GM18499 (cell line): ENCODE results near the gene EML4.

Source experiments
- ATAC-seq: cut with Tn5 transposase; IDR thresholded peaks from one replicate; pipeline ENCODE4 v1.9.1; 2021; ENCODE audit warnings: moderate number of reproducible peaks; ENCODE audit not compliant: insufficient read depth, unreplicated experiment

The EML4 gene

GRCh38 chr2:42293019-42293418, 123.9 kb downstream of the EML4 start:
- ATAC-seq, result no peak

GRCh38 chr2:42296226-42296625, 127.1 kb downstream of the EML4 start:
- ATAC-seq, result peak; percentile 32

- no peak for ATAC-seq
Observed at GRCh38 chr2:42297322-42297936, 128.3 kb downstream of the EML4 start.

- no peak for ATAC-seq
Observed at GRCh38 chr2:42298132-42298531, 129.0 kb downstream of the EML4 start.

- no peak for ATAC-seq
Observed at GRCh38 chr2:42298996-42299754, 130.0 kb downstream of the EML4 start.

- no peak for ATAC-seq
Observed at GRCh38 chr2:42300527-42300926, 131.4 kb downstream of the EML4 start.

- ATAC-seq, result no peak
Observed at GRCh38 chr2:42303252-42303651, 134.1 kb downstream of the EML4 start.

- no peak for ATAC-seq
Observed at GRCh38 chr2:42304059-42304713, 135.0 kb downstream of the EML4 start.

GRCh38 chr2:42307180-42307579, 138.0 kb downstream of the EML4 start:
- no peak for ATAC-seq

GRCh38 chr2:42309366-42309765, 140.2 kb downstream of the EML4 start:
- ATAC-seq, result no peak

- ATAC-seq, result no peak
Observed at GRCh38 chr2:42310007-42310515, 140.9 kb downstream of the EML4 start.

GRCh38 chr2:42312106-42312505, 143.0 kb downstream of the EML4 start:
- ATAC-seq, result no peak

GRCh38 chr2:42314892-42315468, 145.8 kb downstream of the EML4 start:
- ATAC-seq, result no peak

GRCh38 chr2:42315844-42316470, 146.8 kb downstream of the EML4 start:
- no peak for ATAC-seq

GRCh38 chr2:42316910-42317309, 147.8 kb downstream of the EML4 start:
- ATAC-seq, result no peak

GRCh38 chr2:42317486-42317885, 148.3 kb downstream of the EML4 start:
- ATAC-seq, result no peak

GRCh38 chr2:42317945-42318344, 148.8 kb downstream of the EML4 start:
- no peak for ATAC-seq

- no peak for ATAC-seq
Observed at GRCh38 chr2:42319265-42319664, 150.1 kb downstream of the EML4 start.

- no peak for ATAC-seq
Observed at GRCh38 chr2:42321452-42322064, 152.4 kb downstream of the EML4 start.

GRCh38 chr2:42324244-42324643, 155.1 kb downstream of the EML4 start:
- ATAC-seq, result no peak
